ENCODE data around the gene PLD4. TPM values are rescaled to one million over a fixed set of nuclear protein-coding genes. Genes with fewer than 3 reads are reported as not detected.

Gene PLD4
- polyA plus RNA-seq, 3 donors = 12.2 to 15.5 (median 15.1) TPM

DNA sequence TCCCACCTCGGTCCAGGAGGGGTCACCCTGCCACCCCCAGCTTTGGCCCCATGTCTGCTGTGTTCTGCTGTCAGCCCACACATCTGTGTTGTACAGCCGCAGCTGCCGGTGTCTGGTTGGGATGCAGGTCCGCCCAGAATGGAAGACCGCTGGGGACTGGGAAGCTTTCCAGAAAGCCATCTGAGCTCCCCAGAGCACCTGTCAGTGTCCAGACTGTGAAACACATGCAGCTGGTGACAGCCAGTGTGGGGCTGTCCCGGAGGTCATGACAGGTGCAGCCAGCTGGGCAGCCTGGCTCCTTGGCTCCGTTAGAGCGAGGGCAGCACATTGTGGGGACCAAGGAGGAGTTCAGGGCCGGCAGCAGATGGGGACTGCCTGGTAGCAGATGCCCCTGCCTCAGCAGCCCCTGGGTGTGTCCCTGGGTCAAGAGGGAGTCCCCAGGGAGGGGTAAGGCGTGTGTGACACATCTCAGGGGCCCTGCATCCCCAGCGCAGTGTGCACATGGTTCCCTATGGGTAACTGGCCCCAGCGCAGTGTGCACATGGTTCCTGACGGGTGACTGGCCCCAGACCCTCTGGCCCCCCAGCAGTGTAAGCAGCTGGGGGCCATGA is 43.2 kb upstream of the PLD4 start:
- Mint-ChIP-seq H3K27me3 (ENCODE audit: low read depth in 3 of 3) (peaks cover 4 to 8% (median 4%) of the 10 kb centered on the region in 3 donors), H3K9me3 (peaks cover 0 to 3% (median 0%) of the 10 kb centered on the region in 7 donors), H3K4me1 (no peaks in the 10 kb centered on the region), H3K4me3 (no peak overlapping the region), H3K36me3 (no peaks in the 10 kb centered on the region), H3K27ac (no peak overlapping the region)
- H2AFZ ChIP-seq (ENCODE audit: insufficient read depth, low read depth, low read length, poor library complexity, severe bottlenecking) = no peak overlapping the region
- no peak for TF ChIP-seq CTCF (IDR thresholded peaks at IDR 0.05)
- 85% methylated on average over 13 of the region's 13 CpGs for WGBS (ENCODE audit: insufficient coverage)
- no peaks in the 10 kb centered on the region for H3K36me3 ChIP-seq (replicated peaks in 1 of 2; ENCODE audit: control insufficient read depth in 1 of 2, insufficient read depth in 2 of 2, low read length in 2 of 2)
- no peaks in the 10 kb centered on the region for H4K20me1 ChIP-seq (ENCODE audit: insufficient read depth, low read length)
- no peaks in the 10 kb centered on the region for H3K79me2 ChIP-seq (ENCODE audit: insufficient read depth, low read length)
- DNase-seq = no peak
- H3K9ac ChIP-seq (ENCODE audit: insufficient read depth, low read length, poor library complexity, severe bottlenecking) = no peak overlapping the region
- no peaks in the 10 kb centered on the region for H3K9me3 ChIP-seq (replicated peaks in 1 of 2; ENCODE audit: control insufficient read depth in 1 of 2, insufficient read depth in 1 of 2, low read length in 2 of 2)
- no peak overlapping the region for H3K4me3 ChIP-seq (replicated peaks in 1 of 3; ENCODE audit: low read depth in 2 of 3, low read length in 3 of 3)
- H3K4me2 ChIP-seq (replicated peaks; ENCODE audit: extremely low read depth, low read length, poor library complexity, severe bottlenecking) = no peak overlapping the region
- H3K27me3 ChIP-seq (ENCODE audit: control insufficient read depth in 2 of 2, insufficient read depth in 2 of 2, low read length in 2 of 2) = no peaks in the 10 kb centered on the region
- H3K4me1 ChIP-seq (ENCODE audit: control insufficient read depth in 1 of 2, insufficient read depth in 2 of 2, low read length in 2 of 2) = no peaks in the 10 kb centered on the region
- intact Hi-C loops (cut with micrococcal nuclease) = no loop called here
- no peak overlapping the region for H3K27ac ChIP-seq (ENCODE audit: low read depth in 1 of 2, low read length in 2 of 2)

- intact Hi-C loops (cut with micrococcal nuclease) = no loop called here
- no peaks in the 10 kb centered on the region for H3K79me2 ChIP-seq (ENCODE audit: insufficient read depth, low read length)
- no peak overlapping the region for H3K27ac ChIP-seq (ENCODE audit: low read depth in 1 of 2, low read length in 2 of 2)
- TF ChIP-seq CTCF (IDR thresholded peaks at IDR 0.05) = no peak
- no peak overlapping the region for H2AFZ ChIP-seq (ENCODE audit: insufficient read depth, low read depth, low read length, poor library complexity, severe bottlenecking)
- Mint-ChIP-seq H3K27ac (no peak overlapping the region), H3K4me3 (no peak overlapping the region), H3K4me1 (no peaks in the 10 kb centered on the region), H3K9me3 (peaks cover 0 to 2% (median 0%) of the 10 kb centered on the region in 7 donors), H3K36me3 (no peaks in the 10 kb centered on the region), H3K27me3 (ENCODE audit: low read depth in 3 of 3) (peaks cover 4% of the 10 kb centered on the region in 3 donors)
- H3K27me3 ChIP-seq (ENCODE audit: control insufficient read depth in 2 of 2, insufficient read depth in 2 of 2, low read length in 2 of 2) = no peaks in the 10 kb centered on the region
- H4K20me1 ChIP-seq (ENCODE audit: insufficient read depth, low read length) = no peaks in the 10 kb centered on the region
- H3K36me3 ChIP-seq (replicated peaks in 1 of 2; ENCODE audit: control insufficient read depth in 1 of 2, insufficient read depth in 2 of 2, low read length in 2 of 2) = no peaks in the 10 kb centered on the region
- no peaks in the 10 kb centered on the region for H3K9me3 ChIP-seq (replicated peaks in 1 of 2; ENCODE audit: control insufficient read depth in 1 of 2, insufficient read depth in 1 of 2, low read length in 2 of 2)
- no peaks in the 10 kb centered on the region for H3K4me1 ChIP-seq (ENCODE audit: control insufficient read depth in 1 of 2, insufficient read depth in 2 of 2, low read length in 2 of 2)
- no peak overlapping the region for H3K4me3 ChIP-seq (replicated peaks in 1 of 3; ENCODE audit: low read depth in 2 of 3, low read length in 3 of 3)
- H3K9ac ChIP-seq (ENCODE audit: insufficient read depth, low read length, poor library complexity, severe bottlenecking) = no peak overlapping the region
- no peak for DNase-seq
- no peak overlapping the region for H3K4me2 ChIP-seq (replicated peaks; ENCODE audit: extremely low read depth, low read length, poor library complexity, severe bottlenecking)
- 90% methylated on average over 8 of the region's 13 CpGs for WGBS (ENCODE audit: insufficient coverage)
These were observed 42.2 kb upstream of the PLD4 start for GRCh38 chr14:104882325-104882973.
